Fibroblast of lung (primary cell): ENCODE measurements around the gene SRSF9.

Experiments used
- EZH2 ChIP-seq: IDR thresholded peaks from 2 replicates; pipeline ENCODE4 v1.5.1; 2012; ENCODE audit warnings: low read length, control low read depth, mild to moderate bottlenecking; ENCODE audit errors: missing control alignments
- TF ChIP-seq, protein P1 (sequence below), 2 donors: IDR thresholded peaks in 1 of 2; conservative IDR thresholded peaks in 1 of 2; 1 replicate in 1 of 2; 2 replicates in 1 of 2; pipeline ENCODE4 v1.5.1; 2011 to 2012; ENCODE audit warnings: low read length in 2 of 2, control low read depth in 1 of 2, inconsistent platforms in 1 of 2, low read depth in 1 of 2, mild to moderate bottlenecking in 1 of 2

GRCh38 chr12:120472521-120472920 is 3.0 kb upstream of the SRSF9 start:
- TF ChIP-seq, protein P1, sequence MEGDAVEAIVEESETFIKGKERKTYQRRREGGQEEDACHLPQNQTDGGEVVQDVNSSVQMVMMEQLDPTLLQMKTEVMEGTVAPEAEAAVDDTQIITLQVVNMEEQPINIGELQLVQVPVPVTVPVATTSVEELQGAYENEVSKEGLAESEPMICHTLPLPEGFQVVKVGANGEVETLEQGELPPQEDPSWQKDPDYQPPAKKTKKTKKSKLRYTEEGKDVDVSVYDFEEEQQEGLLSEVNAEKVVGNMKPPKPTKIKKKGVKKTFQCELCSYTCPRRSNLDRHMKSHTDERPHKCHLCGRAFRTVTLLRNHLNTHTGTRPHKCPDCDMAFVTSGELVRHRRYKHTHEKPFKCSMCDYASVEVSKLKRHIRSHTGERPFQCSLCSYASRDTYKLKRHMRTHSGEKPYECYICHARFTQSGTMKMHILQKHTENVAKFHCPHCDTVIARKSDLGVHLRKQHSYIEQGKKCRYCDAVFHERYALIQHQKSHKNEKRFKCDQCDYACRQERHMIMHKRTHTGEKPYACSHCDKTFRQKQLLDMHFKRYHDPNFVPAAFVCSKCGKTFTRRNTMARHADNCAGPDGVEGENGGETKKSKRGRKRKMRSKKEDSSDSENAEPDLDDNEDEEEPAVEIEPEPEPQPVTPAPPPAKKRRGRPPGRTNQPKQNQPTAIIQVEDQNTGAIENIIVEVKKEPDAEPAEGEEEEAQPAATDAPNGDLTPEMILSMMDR (conservative IDR thresholded peaks at IDR 0.05 in 1 of 2, IDR thresholded peaks at IDR 0.05 in 1 of 2; ENCODE audit: low read depth in 1 of 2, low read length in 2 of 2): no peak
- no peak for TF ChIP-seq EZH2
